Measurements from ENCODE around the gene HDAC9.

DNA sequence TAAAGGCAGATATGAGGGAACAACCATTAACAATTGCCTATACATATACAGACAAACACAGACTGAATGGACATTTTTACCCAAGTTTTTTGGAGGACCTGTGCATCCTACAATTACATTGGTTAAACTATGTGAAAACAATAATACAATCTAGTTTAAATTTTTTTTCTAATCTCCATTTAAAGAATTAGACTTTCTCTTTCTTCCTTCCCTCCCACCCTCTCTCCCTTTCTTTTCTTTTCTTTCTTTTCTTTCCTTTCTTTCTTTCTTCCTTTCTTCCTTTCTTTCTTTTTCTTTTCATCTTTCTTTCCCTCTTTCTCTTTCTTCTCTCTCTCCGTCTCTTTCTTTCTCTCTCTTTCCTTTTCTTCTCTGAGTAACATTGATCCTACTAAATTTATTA is 183.7 kb downstream of the HDAC9 start:
- TF ChIP-seq, protein P1, sequence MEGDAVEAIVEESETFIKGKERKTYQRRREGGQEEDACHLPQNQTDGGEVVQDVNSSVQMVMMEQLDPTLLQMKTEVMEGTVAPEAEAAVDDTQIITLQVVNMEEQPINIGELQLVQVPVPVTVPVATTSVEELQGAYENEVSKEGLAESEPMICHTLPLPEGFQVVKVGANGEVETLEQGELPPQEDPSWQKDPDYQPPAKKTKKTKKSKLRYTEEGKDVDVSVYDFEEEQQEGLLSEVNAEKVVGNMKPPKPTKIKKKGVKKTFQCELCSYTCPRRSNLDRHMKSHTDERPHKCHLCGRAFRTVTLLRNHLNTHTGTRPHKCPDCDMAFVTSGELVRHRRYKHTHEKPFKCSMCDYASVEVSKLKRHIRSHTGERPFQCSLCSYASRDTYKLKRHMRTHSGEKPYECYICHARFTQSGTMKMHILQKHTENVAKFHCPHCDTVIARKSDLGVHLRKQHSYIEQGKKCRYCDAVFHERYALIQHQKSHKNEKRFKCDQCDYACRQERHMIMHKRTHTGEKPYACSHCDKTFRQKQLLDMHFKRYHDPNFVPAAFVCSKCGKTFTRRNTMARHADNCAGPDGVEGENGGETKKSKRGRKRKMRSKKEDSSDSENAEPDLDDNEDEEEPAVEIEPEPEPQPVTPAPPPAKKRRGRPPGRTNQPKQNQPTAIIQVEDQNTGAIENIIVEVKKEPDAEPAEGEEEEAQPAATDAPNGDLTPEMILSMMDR (IDR thresholded peaks at IDR 0.05), result no peak
- TF ChIP-seq POLR2A (IDR thresholded peaks at IDR 0.05), result no peak
